ENCODE data around the gene CDR2.

CDR2 gene

DNA sequence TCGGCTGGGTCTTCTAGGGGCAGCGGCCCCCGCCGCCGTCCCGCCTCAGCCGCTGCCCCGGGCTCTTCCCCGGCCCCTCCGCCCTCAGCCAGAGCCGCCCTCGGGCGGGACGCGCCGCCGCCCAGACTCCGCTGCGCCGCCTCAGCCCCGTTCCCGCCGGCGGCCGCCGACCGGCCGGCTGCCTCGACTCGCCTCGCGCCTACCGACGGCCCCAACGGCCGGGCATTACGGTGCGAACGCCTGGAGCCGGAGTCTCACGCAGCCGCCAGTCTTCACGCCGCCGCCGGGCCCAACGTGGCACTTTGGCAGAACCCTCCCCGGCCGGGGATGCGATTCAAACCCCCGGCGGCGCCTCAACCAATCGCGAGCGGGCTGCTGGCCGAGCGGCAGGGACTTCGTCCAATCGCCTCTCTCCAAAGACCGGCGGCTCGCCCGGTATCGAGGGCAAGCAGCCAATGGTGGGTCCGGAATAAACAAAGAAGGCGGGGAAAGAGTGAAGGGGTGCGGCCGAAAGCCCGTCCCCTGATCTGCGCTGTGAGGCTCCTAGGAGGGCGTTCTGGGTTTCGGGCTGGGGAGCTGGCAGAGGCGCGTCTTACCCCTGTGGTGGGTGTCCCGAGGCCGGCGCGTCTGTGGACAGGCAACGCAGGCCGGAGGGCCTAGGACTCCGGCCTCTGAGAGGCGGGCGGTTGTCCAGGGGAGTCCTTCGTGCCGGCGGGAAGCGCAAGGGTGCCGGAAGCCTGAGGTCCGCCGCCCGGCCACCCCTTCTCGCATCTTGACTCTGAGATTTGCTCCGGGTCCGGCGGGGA, at the start of gene CDR2:
TSS of gene CDR2 (minus strand) at position 309 of the 806 bp plus-strand sequence. CDS start 310 bp downstream, outside the sequence.
- DNase-seq (ENCODE audit: low read depth): peak; percentile 89

DNA sequence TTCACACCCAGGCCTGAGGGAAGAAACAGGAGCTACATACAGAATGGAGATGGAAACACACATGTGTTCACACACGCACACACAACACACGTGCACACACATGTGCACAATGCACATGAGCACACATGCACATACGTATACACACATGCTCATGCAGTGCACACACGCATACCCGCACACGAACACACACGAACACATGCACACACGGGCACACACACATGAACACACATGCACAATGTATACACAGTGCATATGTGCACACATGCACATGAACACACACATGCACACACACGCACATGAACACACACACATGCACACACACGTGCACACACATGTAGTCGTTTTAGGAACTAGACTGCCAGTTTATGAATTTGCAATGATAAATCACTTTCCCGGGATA, 49.3 kb upstream of the CDR2 start:
- DNase-seq (ENCODE audit: low read depth): no peak

DNA sequence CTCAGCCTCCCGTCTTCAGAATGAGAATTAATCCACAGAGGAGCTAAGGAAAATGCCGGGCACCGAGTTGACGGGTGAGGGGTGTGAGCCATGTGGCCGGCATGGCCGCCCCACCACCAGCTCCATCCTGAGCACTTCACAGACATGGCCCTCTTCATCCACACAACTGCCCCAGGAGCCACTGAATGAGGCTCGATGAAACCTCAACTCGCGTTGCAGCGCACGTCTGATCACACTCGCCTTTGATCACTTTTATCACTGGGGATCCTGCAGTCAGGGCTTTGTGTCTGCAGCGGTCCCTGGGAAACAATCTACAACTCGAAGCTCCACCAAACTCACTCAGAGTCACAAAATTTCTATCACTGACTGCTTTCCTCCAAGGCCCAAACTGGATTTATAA, 46.7 kb upstream of the CDR2 start:
- no peak for DNase-seq (ENCODE audit: low read depth)

DNA sequence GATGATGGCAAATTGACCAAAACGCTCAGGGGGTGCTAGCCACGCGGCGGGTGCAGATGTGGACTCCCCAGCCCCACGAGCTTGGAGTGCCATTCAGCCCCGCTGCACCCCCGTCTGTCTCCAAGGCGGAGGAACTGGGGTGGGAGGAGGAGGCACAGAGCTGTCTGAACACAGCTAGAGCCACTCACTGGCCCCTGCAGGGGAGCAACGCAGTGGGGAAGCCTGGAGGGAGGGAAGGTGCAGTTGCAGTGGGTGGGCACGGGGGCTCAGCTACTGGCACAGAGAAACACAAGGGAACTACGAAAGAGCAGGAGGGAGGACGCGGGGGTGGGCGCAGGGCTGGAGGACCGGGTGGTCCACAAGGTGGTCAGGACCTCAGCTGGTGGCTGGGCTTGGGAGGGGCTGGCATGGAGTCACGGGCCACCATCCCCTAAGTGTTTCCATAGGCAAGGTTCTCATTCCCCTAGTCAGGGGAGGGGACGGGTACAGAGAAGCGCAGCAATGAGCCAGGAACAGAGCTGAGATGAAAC, 46.3 kb upstream of the CDR2 start:
- DNase-seq (ENCODE audit: low read depth): no peak

DNA sequence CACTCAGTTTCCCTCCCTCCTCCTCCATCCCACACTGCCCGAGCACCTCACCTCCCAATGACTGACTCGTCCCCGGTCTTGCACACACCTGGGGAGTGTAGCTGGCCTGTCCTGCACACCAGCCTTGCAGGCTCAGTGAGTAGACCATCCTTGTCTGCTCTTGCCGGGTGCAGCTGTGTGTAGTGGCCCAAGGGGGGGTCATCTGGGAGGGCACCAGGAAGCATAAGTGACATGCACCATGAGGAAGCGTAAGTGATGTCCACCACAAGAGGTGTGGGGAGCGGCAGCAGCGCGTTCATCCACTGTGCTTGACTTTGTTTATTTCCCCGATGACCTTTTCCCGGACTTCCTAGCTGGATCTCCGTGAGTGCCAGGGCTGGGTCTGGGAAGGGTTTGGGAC, 45.5 kb upstream of the CDR2 start:
- DNase-seq (ENCODE audit: low read depth): no peak

DNA sequence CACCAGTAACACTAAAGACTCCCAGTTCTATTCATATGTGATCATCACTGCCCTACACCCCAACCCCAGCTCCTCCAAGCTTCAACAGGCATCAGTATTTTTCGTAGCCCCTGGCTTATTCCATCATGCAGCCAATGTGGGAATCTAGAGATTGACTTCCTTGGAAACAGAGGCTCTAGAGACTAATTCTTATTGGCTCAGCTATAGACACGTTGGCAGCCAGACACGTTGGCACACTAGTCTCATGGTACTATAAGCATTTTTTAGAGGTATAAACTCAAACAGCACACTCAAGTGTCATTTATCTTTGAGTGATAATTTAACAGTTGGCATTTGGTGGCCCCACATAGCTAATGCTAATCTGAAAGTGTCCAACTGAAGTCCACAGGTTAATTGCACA, 44.4 kb upstream of the CDR2 start:
- no peak for DNase-seq (ENCODE audit: low read depth)

DNA sequence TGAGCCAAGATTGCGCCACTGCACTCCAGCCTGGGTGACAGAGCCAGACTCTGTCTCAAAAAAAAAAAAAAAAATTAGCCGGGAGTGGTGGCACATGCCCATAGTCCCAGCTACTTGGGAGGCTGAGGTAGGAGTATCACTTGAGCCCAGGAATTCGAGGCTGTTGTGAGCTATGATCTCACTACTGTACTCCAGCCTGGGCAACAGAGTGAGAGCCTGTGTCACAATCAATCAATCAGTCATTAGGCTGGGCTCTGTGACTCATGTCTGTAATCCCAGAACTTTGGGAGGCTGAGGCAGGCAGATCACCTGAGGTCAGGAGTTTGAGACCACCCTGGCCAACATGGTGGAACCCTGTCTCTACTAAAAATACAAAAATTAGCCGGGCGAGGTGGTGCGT, 43.4 kb upstream of the CDR2 start:
- peak; percentile 17 for DNase-seq (ENCODE audit: low read depth)

DNA sequence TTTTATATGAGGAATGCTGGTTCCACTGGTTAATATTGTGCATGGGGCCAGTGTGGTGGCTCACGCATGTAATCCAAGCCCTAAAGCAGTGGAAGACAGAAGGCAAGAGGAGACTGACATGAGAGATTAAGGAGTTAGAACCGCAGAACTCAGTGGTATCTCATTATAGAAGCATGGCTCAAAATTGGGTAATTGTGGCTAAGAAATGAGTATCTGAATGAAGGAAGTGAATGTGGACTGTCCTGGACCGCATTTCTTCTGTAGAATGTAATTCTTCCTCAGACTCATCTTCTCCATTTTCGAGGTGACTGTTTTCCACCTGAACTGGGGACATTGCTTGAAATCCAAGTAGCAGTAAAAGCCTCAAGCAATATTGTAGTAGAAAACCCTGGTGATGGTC, 42.6 kb upstream of the CDR2 start:
- no peak for DNase-seq (ENCODE audit: low read depth)

DNA sequence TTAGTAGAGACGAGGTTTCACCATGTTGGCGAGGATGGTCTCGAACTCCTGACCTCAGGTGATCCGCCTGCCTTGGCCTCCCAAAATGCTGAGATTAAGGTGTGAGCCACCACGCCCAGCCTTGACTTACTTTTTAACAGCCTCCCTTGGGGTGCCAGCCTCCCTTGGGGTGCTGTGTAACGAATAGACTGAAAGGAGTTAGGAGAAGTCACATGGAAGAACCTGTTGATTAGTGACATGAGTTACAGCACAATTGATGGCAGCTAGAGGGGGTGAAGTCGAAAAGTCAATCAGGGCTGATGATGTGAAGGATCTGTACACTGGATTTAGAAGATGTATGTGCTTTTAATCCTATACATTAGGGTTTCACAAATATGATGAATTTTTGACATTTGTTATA, 39.4 kb upstream of the CDR2 start:
- DNase-seq (ENCODE audit: low read depth): no peak

DNA sequence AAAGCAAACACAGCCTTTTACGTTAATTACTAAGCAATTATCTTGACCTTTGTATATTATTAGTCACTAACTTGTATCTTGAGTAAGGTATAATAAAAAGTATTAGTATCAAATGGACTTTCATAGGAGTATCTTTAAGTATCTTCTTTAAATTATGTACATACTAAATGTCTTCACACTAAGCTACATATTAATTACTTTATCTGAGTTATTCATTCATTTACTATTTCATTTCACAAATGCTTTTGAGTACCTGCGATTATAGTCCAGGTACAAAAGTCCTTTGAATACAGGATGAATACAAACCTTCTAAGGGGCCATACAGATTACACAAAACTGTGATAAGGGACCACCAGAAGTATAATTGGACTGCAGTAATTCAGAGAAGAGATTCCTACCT, 33.1 kb upstream of the CDR2 start:
- DNase-seq (ENCODE audit: low read depth): no peak

DNA sequence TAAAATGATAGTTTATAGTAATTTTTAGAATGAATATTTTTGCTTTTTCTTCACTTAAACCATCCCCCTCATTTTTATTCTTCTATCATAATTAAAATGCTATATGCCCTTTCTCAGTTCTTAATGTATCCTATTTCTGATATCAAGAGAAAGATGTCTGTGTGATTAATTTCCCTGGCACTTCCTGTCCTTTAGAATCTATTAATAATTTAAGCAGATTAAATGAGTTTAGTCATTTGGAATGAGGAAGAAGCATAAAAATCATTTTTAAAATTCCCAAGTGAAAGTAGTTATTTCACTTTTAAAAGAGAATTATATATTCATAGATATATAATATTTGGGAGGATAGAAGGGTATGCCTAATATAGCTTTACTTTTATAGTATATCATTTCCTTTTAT, 27.8 kb upstream of the CDR2 start:
- no peak for DNase-seq (ENCODE audit: low read depth)

DNA sequence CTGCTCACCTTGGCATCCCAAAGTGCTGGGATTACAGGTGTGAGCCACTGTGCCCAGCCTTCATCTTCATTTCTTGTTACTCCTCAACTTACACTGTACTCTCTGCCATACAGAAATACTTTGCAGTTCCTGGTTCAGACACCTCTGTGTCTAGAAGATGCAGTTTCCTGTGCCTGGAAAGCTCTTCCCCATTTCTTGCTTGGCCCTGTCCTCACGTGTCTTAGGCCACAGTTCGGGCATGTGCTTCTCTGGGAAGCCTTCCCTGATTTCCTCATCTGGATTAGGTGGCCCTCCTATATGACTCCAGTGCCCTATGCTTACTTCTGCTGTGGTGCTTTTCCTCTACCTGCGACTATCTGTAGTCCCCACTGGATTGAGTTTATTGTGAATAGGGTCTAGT, 26.5 kb upstream of the CDR2 start:
- DNase-seq (ENCODE audit: low read depth): no peak

DNA sequence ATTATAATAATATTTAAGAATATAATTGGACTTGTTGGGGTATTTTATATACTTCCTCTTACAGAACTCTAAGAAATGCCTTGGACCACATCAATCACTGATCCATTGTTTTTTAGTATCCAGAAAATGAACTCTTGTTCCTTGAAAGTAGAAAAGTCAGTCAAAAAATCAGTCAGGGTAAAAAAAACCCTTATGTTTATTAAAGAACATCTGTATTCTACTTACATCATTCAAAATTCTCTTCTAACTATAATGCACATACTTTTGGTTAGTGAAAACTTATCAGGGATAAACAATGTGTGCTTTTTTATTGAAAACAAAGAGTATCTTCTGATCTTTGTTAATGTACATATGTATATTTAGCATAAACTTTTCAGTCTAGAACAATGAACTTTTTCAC, 23.5 kb upstream of the CDR2 start:
- DNase-seq (ENCODE audit: low read depth): no peak

DNA sequence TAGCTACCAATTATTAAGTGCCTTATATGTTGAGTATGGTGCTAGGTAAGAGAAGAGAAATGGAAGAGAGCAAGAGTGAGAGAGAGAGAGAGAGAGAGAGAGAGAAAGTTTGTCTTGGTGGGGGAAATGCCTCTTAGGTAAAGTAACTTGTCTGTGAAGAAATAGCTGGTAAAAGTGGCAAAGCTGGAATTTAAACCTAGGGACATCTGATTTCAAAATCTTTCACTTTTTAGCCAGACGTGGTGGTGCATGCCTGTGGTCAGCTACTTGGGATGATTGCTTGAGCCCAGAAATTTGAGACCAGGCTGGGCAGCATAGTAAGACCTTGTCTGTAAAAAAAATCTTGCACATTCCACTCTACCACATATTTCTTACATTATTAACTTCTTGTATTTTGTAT, 23.0 kb upstream of the CDR2 start:
- peak; percentile 98 for DNase-seq (ENCODE audit: low read depth)

DNA sequence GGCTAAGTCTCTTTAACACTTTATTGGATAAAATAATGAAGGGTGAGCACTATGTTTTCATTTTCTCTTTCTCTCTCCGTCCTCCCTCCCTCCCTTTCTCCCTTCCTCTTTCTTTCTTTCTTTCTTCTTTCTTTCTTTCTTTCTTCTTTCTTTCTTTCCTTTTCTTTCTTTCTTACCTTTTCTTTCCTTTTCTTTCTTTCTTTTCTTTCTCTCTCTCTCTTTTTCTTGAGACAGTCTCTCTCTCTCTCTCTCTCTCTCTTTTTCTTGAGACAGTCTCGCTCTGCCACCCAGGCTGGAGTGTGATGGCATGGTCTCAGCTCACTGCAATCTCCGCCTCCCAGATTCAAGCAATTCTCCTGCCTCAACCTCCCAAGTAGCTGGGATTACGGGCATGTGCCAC, 21.5 kb upstream of the CDR2 start:
- DNase-seq (ENCODE audit: low read depth): no peak

DNA sequence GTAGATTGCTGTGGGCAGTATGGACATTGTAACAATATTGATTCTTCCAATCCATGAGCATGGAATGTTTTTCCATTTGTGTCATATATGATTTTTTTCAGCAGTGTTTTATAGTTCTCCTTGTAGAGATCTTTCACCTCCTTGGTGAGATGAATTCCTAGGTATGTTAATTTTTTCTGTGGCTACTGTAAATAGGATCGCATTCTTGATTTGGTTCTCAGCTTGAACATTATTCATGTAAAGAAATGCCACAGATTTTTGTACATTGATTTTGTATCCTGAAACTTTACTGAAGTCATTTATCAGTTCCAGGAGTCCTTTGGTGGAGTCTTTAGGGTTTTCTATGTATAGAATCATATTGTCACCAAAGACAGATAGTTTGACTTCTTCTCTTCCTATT, 19.7 kb upstream of the CDR2 start:
- no peak for DNase-seq (ENCODE audit: low read depth)

DNA sequence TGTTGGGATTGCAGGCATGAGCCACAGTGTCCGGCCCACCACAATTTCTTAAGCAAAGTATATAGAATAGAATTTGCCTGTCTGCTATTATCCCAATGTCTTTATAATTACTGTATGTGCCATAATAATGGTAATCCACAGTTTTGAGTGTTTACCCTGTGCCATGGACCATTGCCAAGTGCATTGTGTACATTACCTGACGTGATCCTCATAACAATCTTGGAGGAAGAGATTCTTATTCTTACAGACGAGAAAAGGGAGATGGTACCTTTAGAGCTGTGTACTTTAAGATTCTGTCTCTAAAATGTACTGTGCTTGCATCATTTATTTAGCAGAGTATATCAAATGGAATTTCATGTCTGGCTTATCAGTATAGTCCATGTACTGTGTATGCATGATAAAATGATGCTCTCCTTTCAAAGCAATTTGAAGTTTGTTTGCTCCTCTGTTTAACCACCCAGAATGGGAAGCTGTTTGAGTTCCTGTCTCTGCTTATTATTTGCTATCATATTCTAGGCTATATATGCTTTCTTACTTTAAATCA, 13.8 kb upstream of the CDR2 start:
- peak; percentile 58 for DNase-seq (ENCODE audit: low read depth)

DNA sequence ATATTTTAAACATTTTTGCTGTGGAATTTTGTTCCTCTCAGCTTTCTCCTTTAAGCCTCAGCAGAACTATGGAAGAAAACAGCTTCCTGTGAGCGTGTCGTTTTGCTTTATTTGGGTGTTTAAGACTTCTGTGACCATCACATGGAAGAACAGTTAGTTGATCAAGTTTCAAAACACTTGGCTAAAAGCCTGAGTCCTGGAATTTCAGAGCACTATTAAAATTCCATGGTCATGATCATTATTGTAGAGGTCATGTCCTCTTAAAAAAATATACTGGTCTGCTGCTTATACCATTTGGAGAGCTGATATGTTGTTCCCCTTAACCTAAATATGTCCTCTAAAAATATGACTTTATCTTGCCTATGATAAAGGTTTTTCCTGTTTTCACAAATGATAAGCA, 12.6 kb upstream of the CDR2 start:
- DNase-seq (ENCODE audit: low read depth): peak; percentile 90

DNA sequence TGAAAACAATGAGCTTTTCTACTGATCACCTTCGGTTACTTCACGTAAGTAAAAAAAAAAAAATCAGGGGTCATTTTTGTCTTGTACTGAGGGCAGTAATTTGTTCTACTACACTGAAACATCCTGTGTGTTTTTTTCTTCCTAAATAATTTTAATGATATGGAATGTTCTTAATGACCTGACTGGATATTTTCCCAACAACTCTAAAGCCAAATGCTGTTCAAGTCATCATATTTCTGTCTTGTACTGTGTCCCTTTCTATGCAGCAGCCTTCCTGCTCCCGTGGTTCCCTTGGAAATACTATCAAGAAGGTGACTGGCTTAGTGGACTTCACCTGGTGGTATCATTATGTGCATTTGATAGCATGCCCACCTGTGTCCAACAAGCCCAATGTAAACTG, 10.8 kb upstream of the CDR2 start:
- no peak for DNase-seq (ENCODE audit: low read depth)

DNA sequence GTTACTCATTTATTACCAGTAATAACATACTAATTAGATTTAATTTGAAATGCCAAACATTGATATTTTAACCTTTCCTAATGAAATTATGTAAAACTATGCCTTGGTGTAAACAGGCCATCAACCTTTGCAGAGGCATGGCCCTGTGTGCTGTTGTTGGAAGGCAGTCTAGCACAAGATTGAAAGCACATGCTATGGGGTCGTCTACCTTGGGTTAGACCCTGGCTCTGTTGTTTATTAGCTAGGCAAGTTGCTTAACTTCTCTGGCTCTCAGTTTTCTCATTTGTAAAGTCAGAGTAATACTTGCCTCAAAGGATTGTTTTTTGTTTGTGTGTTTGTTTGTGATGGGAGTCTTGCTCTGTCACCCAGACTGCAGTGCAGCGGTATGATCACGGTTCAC, 9.4 kb upstream of the CDR2 start:
- DNase-seq (ENCODE audit: low read depth): no peak

DNA sequence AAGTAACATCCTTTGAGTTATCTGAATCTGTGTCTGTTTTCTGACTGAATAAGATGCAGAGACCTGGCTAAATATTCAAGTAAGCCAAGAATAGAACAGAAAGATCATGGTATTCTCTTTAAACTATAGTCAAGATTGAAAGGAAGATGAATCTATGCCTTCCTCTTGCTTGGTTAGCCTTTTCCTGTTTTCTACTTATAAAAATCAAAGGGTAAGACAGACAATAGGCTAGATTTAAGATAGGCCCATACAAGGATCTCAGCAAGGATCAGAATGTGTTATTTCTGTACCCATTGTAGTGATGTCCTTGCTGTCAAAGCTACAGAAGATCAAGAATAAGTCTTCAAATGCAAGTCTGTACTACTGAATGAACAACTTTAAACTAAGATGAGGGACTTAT, 7.0 kb upstream of the CDR2 start:
- no peak for DNase-seq (ENCODE audit: low read depth)

DNA sequence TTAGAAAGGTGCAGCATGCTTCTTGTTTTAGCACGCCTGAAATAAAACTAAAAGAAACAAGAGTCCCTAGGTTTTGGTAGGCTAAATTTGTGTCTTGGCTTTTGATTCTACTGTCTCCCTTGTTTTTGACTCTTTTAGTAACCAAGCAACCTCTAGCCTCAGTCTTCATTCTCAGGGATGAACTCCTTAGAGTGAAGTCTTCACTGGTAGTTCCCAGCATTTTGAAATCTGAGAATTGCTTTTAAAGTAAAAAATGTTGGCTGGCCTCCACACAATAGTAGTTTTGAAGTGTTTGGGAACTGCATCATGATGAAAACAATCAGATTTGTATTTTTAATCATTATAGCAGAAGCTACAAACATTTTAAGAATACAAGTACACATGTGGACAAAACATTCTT, 6.1 kb upstream of the CDR2 start:
- no peak for DNase-seq (ENCODE audit: low read depth)

DNA sequence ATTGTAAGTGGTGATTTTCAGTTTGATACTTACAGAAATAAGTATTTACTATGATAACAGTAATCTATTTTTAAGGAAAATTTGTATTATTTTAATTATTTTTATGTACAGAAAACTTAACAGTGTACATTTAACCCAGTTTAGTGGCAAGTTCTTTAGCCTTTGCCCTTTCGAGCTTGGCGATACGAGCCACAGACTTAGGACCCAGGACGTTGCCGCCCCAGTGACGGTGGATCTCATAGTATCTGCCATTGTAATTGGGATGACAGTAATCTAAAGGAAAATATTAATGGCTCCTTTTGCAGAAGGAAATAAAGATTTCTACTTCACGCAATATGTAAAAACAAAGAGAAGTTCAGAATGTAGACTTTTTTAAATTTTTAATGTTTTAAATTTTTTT, 5.2 kb upstream of the CDR2 start:
- DNase-seq (ENCODE audit: low read depth): no peak
